HG03280 (cell line): Measurements from ENCODE around the gene ELOVL3.
"Not testable (repeated sequence)": the region's sequence is repeated elsewhere in the genome, so short reads cannot be mapped to it uniquely, and the experiment has no call there.

Experiments used
- ATAC-seq: cut with Tn5 transposase; IDR thresholded peaks from one replicate; pipeline ENCODE4 v1.9.1; 2021; ENCODE audit warnings: mild to moderate bottlenecking, moderate library complexity; ENCODE audit not compliant: unreplicated experiment

The ELOVL3 gene, protein sequence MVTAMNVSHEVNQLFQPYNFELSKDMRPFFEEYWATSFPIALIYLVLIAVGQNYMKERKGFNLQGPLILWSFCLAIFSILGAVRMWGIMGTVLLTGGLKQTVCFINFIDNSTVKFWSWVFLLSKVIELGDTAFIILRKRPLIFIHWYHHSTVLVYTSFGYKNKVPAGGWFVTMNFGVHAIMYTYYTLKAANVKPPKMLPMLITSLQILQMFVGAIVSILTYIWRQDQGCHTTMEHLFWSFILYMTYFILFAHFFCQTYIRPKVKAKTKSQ

DNA sequence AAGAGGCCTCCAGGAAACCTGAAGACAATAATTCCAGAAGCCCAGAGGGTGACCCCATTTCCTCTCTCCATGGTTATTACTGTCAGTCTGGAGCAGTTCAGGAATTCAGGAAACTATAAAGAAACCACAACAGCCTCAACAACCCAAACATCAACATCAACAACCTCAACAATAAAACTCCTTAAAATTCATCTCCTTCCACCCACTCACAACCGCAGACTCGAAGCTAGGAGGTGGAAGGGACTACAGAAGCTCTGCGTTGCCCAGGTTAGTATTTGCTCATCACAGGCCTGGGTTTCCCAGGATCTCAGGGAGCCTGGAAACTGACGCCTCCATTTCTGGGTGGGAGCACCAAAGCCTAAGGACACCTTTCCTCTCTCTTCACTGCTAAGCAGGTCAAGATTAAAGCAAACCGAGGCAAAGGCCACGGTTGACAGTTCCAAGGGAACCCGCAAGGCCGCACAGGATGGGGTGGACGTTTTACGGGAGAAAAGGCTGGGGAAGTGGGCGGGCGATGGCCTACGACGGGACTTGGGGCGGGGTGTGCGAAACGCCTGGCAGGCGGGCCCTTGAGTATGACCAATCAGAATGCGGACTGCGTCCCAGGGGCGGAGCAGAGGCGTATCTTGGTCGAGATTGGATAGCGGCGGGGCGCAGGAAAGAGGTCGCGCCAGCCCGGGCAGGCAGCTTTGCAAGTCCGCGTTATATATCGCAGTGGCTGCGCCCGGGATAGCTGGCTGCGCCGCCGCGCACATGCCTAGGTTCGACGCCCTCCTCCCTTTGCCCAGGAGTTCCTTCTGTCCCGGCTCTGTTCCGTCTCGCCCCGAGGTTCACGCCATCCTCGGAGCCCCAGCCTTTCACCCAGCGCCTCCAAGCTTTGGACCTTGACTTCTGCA is at the start of gene ELOVL3:
Gene ELOVL3 (plus strand): TSS at position 654 of the 896 bp plus-strand sequence. CDS start 250 bp downstream, outside the sequence.
- peak; percentile 79 for ATAC-seq

DNA sequence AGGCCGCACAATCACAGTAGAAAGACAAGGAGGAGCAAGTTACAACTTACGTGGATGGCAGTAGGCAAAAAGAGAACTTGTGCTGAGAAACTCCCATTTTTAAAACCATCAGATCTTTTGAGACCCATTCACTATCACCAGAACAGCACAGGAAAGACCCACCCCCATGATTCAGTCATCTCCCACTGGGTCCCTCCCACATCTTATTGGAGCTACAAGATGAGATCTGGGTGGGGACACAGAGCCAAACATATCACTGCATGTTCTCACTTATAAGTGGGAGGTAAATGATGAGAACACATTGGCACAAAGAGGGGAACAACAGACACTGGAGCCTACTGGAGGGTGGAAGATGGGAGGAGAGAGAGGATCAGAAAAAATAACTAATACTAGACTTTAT is 41.5 kb upstream of the ELOVL3 start:
- ATAC-seq = no peak

DNA sequence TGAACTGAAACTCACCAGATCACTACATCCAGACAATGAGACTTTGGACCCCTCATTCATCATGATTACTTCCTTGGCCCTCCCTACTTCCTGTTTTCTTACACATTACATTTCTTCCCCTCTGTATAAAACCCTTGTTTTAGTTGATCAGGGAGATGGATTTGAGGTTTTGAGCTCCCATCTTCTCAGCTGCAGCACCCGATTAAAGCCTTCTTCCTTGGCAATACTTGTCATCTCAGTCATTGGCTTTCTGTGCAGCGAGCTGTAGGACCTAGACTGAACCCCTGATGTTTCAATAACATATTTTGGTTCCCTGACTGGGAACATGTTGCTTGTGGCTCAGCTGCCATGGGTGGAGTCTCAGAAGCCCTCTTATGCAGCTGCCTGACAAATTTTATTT is 40.8 kb upstream of the ELOVL3 start:
- ATAC-seq = no peak

DNA sequence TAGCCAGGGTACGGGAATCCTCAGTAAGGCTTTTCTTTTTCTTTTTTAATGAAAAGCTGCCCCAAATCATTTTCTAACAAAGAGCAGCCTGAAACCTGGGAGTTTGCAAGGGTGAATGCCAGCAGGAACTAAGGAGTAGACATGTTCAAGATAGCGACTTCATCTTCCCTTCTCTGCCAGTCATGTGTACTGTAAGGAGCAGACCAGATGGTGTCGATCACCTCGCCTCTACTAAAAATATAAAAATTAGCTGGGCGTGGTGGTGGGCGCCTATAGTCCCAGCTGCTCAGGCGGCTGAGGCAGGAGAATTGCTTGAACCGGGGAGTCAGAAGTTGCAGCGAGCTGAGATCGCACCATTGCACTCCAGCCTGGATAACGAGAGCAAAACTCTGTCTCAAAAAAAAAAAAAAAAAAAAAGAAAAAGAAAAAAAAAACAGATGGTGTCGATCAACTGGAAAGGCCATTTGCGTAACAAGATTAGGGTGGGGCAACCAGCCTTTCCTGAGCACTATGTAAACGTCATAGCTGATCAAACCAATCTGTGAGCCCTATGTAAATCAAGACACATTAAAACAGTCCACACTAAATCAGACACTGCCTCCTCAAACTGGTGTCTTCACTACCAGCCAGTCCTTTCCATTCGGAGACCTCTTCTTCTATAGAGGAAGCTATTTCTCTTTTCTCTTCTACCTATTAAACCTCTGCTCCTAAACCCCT is 40.1 kb upstream of the ELOVL3 start:
- no peak for ATAC-seq

DNA sequence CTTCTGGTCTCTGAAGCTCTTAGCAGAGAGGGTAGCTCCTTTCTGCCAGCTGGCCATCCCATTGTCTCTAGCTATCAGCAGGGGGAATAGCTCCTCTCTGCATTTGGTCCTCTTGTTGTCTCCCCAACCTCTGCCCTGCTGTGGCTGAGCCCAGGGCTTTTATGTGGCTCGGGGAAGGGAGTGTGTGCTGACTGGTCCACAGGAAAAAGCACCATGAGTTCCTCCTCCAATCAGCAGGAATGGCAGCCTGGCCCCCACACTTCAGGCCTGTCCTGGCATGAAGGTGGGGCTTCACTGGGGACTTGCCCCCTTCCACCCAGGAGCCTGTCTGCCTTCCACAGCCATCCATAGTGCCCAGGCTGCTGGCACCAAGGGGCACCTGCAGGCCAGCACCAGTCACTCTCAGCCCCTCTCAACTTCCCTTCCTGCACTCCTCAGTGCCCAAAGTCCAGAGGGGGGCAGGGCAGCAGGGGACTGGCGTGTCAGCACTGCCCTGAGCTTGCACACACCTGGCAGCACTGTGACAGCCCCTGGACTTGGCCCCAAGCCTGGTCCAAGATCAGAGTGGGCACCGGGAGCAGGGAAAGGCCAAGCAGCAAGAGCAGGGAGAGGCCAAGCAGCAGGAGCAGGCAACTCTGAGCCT is 37.7 kb upstream of the ELOVL3 start:
- no peak for ATAC-seq

DNA sequence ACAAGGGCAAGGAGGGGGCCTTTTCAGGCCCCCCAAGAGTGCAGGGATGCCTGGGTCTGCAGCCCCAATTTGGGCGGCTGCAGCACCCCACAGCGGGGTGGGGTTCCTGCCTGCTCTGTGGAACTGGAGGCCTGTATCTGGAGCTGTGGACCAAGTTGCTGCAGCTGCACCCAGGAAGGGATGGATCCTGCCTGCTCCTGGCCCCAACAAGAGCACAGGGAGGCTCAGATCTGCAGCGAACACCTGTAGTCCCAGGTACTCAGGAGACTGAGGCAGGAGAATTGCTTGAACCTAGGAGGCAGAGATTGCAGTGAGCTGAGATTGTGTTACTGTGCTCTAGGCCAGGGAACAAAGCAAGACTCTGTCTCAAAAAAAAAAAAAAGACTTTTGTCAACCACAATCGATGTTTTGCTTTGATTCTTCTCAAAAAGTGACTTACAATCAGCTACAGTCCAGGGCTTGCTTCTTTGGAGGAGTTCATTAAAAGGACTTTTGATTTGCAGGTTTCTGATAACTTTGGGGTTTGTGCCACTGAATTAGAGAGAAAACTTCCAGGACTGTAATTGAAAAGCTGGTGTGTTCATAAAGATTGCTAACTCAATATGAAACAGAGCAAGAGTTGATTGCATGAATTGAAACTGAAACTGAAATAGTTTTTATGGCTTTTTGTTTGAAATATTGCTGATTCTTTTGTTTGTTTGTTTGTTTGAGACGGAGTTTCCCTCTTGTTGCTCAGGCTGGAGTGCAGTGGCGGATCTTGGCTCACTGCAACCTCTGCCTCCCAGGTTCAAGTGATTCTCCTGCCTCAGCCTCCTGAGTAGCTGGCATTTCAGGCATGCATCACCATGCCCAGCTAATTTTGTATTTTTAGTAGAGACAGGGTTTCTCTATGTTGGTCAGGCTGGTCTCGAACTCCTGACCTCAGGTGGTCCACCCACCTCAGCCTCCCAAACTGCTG is 36.9 kb upstream of the ELOVL3 start:
- ATAC-seq = not testable (repeated sequence)

DNA sequence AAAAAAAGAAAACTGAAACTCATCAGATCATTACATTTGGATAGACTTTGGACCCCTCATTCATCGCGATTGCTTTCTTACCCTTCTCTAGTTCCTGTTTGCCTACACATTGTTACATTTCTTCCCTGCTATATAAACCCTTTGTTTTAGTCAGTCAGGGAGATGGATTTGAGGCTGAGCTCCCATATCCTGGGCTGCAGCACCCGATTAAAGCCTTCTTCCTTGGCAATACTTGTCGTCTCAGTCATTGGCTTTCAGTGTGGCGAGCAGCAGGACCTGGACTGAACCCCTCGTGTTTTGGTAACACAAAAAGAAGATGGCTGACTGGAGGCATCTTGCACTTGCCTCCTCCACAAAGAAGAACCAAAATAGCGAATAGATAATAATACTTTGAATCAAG is 34.1 kb upstream of the ELOVL3 start:
- ATAC-seq = no peak

DNA sequence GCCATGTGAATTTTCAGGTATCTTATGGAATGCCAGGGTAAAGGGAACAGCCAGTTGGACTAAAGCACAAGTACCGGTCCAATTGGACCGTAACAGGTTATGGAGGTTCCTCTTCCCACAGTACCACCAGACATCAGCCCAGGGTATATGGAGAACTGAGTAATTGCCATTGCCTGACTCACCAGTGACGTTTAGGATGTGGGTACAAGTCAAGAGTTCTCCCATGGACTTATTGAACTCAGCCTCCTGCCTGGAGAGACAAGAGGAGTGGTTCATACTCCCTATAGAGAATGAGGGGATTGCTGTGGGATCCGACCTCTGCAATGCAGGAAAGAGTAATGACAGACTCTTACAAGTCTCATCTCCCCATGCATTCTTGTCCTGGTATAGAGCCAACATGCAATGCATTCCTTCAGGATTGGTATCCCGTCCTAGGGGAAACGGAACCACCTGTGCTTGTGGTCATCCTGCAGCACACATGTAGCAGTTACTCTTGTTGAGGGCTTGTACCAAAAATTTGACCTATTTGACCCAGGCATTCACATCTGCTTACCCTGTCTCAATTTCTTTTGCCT is 30.7 kb upstream of the ELOVL3 start:
- no peak for ATAC-seq

DNA sequence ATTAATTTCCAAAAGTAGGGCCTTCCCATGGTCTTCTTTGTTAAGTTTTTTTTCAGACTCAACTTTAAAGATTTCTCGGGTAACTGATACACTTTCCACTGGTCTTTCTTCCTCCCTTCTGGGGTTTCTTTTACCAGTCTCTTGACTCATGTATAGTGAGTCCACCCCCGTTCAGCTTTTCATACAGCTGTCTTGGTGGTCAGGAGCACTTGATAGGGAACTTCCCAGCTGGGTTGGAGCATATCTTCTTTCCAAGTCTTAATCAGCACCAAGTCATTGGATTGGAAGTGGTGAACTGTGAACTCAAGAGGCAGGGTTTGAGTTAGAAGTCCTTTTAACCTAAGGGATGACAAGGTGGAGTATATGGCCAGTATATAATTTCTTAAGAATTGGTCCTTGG is 29.2 kb upstream of the ELOVL3 start:
- no peak for ATAC-seq

DNA sequence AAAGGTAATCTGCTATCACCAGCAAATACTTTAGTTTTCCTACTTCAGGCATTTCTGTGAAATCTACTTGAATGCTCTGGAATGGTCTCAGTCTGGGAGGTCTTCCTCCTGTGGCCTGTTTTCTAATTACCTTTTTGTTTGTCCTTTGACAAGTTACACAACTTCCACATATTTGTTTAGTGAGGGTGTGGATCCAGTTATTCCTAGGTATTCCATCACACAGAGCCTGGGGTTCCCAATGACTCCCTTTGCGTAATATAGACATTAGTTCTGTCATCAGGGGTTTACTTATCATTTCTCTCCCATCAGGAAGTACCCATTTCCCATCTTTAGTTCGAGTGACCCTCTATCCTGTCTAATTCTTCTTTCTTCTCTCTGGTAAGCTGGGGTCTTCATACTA is 28.1 kb upstream of the ELOVL3 start:
- no peak for ATAC-seq

DNA sequence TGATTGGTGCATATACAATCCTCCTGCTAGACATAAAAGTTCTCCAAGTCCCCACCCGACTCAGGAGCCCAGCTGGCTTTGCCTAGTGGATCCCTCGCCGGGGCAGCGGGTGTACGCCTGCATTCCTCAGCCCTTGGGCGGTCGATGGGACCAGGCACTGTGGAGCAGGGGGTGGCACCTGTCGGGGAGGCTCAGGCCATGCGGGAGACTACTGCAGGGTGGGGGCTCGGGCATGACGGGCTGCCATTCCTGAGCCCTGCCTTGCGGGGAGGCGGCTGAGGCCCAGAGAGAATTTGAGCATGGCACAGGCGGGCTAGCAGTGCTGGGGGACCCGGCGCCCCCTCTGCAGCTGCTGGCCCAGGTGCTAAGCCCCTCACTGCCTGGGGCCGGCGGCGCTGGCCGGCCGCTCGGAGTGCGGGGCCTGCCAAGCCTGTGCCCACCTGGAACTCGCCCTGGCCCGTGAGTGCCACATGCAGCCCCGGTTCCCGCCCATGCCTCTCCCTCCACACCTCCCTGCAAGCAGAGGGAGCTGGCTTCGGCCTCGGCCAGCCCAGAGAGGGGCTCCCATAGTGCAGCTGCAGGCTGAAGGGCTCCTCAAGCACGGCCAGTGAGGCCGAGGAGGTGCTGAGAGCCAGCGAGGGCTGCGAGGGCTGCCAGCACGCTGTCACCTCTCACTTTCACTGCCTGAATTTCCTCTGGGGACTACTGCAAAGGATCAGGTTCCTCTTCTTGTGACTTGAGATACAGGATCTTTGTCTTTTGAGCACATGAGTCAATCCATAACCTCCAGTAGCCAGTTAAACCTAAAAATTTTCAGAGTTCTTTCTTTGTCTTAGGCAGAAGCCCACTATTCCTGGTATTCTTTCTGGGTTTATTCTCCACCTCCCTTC is 25.1 kb upstream of the ELOVL3 start:
- no peak for ATAC-seq

DNA sequence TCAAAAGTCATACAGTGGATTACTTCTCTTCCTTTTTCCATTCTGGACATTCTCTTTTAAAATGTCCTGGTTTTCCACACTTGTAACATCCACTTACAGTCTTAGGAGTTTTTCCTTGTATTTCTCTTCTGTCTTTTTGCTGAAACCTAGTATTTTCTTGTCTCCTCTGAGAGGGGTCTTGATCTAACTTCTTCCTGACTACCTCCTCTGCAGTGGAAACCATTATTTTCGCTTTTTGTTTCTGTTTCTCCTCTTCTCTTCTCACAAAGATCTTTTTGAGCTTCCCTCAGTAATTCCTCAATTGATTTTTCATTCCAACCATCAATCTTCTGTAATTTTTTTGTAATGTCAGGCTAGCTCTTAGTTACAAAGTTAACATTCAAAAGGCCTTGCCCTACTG is 23.7 kb upstream of the ELOVL3 start:
- ATAC-seq = no peak

DNA sequence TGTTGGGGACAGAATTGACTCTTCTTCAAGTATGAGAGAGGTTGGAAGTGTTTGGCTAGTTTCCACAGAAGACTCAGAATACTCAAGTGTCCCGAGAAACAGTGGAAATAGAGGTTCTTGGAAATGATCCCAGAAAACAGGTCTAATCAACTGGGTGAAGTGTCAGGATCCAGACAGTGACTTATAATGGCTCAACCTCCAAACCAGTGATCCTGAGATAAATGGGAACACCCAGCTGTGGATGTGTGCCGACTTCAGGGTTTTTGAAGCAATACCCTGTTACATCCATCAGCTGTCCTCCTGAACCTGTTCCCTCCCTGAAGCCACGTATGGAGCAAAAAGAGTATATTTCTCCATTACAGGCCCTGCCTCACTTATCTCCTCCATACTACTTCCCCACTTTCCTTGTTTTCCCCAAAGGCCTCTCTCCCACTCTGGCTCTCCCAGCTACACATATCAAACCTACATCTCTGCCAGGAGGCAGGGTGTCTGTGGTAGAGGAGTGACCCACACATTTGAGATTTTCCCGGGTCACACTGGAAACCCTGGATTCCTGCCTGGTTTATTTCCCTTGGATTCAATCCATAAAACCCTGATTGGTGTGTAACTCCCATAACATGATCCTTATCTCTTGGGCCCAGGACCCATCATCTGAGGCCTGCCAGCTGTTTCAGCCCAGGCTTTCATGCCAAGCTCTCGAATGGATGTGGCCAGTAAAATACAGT is 17.6 kb upstream of the ELOVL3 start:
- no peak for ATAC-seq

DNA sequence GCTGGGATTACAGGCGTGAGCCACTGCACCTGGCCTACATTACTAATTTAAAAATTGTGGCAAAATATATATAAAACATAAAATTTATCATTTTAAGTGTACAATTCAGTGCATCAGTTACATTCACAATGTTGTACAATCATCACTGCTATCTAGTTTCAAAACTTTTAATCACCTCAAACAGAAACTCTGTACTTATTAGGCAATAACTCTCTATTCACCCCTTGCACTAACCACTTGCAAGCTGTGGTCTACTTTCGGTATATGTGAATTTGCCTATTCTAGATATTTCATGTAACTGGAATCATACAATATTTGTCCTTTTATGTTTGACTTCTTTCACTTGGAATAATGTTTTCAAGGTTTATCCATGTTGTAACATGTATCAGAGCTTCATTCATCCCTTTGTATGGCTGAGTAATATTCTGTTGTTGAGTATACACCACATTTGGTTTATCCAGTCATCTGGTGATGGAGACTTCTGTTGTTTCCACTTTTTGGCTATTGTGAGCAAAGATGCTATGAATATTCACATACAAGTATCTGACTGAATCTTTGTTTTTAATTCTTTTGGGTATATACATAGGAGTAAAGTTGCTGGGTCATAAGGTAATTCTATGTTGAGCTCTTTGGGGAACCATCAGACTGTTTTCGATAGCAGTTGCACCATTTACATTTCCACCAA is 14.3 kb upstream of the ELOVL3 start:
- no peak for ATAC-seq

DNA sequence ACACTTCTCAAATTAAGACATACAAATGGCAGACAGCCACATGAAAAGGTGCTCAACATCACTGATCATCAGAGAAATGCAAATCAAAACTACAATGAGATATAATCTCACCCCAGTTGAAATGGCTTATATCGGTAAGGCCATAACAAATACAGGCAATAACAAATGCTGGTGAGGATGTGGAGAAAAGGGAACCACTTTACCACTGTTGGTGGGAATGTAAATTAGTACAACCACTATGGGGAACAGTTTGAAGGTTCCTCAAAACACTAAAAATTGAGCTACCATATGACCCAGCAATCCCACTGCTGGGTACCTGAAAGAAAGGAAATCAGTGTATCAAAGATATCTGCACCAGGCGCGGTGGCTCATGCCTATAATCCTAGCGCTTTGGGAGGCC is 12.5 kb upstream of the ELOVL3 start:
- ATAC-seq = not testable (repeated sequence)

DNA sequence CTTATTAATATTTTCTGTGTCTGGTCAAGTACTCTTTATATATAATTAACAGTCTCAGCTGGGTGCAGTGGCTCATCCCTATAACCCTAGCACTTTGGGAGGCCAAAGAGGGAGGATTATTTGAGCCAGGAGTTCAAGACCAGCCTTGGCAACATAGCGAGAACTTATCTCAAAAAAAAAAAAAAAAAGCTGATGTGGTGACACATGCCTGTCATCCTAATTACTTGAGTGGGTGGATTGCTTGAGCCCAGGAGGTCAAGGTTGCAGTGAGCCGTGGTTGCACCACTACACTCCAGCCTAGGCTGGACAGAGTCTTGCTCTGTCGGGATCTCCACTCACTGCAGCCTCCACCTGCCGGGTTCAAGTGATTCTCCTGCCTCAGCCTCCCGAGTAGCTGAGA is 6.7 kb upstream of the ELOVL3 start:
- no peak for ATAC-seq

DNA sequence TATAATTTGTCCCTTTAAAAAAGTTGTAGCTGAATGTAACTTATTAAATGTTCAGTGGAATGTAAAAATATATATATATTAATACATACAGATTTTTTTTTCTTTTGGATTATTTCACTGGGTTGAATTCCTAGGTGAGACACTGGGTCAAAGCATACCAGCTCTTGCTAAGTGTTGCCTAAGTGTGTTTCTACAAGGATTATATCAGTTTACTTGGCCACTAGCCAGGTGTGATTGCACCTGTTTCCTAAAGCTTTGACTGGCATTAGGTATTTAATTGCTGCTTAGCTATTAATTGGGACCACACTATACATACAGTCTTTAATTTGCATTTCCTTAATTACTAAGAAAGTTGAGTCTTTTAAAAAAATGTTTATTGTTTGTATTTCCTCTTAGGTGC is 5.5 kb upstream of the ELOVL3 start:
- ATAC-seq = no peak
